ENCODE results near the gene IGSF10. TPM values are rescaled to one million over a fixed set of nuclear protein-coding genes. Genes with fewer than 3 reads are reported as not detected.

IGSF10 gene
- total RNA-seq, 4 donors from 2014 or later, result 0.70 to 5.4 (median 2.3) TPM

DNA sequence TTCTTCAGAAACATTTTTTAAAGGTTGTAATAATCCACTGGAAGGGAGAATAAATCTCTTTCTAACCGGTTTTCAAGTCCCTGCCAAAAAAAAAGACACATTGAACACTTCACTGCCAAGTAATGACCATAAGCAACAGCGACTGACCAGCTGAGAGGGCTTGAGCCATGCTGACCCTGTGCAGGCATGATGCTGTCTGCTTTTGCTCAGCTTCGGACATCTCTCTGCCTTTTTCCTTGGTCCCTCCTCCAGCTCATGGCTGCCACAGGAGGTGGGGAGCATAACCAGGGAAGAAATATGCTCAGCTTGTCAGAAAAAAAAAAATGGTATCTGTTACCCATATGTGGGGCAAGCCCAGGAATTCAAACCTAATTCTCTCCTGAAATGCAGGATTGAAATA, 1.5 kb downstream of the IGSF10 start:
- Histone ChIP-seq H3K27me3 (no peaks in the 10 kb centered on the region), H3K27ac (no peak overlapping the region), H3K36me3 (no peaks in the 10 kb centered on the region), H3K9me3 (no peaks in the 10 kb centered on the region), H3K4me3 (no peak overlapping the region), H3K4me1 (no peaks in the 10 kb centered on the region)
- TF ChIP-seq, protein P1, sequence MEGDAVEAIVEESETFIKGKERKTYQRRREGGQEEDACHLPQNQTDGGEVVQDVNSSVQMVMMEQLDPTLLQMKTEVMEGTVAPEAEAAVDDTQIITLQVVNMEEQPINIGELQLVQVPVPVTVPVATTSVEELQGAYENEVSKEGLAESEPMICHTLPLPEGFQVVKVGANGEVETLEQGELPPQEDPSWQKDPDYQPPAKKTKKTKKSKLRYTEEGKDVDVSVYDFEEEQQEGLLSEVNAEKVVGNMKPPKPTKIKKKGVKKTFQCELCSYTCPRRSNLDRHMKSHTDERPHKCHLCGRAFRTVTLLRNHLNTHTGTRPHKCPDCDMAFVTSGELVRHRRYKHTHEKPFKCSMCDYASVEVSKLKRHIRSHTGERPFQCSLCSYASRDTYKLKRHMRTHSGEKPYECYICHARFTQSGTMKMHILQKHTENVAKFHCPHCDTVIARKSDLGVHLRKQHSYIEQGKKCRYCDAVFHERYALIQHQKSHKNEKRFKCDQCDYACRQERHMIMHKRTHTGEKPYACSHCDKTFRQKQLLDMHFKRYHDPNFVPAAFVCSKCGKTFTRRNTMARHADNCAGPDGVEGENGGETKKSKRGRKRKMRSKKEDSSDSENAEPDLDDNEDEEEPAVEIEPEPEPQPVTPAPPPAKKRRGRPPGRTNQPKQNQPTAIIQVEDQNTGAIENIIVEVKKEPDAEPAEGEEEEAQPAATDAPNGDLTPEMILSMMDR (IDR thresholded peaks at IDR 0.05), result no peak
- no peak for TF ChIP-seq POLR2A (IDR thresholded peaks at IDR 0.05)
- DNase-seq, result no peak

DNA sequence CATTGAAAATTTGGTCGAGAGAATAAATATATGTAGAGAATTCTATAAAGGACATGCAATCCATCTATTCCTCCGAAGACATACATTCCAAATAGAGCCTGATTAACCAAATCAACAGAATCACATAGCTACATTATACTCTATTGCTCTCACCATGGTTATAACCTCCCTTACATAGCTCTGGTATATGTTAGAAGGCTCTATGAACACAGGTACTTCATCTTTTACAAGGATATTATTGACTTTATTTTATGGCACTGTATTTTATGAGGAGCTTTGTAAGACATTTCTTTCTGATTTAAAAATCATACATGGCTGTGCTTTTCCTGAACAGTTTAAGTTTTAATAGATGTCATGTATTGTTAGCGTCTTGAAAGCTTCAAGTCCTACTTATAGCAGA, 4.8 kb downstream of the IGSF10 start:
- H3K27ac ChIP-seq, result no peak overlapping the region
- DNase-seq, result no peak
- no peak overlapping the region for H3K4me3 ChIP-seq
- no peaks in the 10 kb centered on the region for H3K36me3 ChIP-seq
- TF ChIP-seq, protein P1 (IDR thresholded peaks at IDR 0.05), result no peak
- no peak for TF ChIP-seq POLR2A (IDR thresholded peaks at IDR 0.05)
- H3K9me3 ChIP-seq, result no peaks in the 10 kb centered on the region
- H3K27me3 ChIP-seq, result no peaks in the 10 kb centered on the region
- no peaks in the 10 kb centered on the region for H3K4me1 ChIP-seq

DNA sequence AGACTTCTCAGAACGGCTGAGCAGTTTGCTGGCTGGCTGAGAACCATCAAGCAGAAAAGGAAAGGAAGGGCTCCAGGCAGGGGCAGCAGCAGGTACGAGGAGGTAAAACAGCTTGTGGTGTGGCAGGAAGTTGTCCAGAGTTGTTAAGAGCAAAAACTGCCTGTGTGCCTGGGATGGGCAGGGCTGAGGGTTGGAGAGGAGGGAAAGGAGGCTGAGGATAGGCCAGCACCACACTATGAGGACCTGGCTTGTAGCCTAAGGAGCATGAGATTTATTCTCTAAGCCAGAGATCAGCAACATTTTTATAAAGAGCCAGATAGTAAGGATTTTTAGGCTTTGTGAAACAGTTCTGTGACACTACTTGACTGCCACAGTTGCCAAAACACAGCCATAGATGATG, 8.0 kb downstream of the IGSF10 start:
- no peak for DNase-seq

GRCh38 chr3:151452368-151452767, 8.5 kb downstream of the IGSF10 start:
- H3K4me1 ChIP-seq, result no peaks in the 10 kb centered on the region
- H3K9me3 ChIP-seq, result no peaks in the 10 kb centered on the region
- H3K27ac ChIP-seq, result no peak overlapping the region
- no peaks in the 10 kb centered on the region for H3K27me3 ChIP-seq
- DNase-seq, result no peak
- TF ChIP-seq, protein P1 (IDR thresholded peaks at IDR 0.05), result no peak
- TF ChIP-seq POLR2A (IDR thresholded peaks at IDR 0.05), result no peak
- no peaks in the 10 kb centered on the region for H3K36me3 ChIP-seq
- no peak overlapping the region for H3K4me3 ChIP-seq

More for the DNA sequence above, 8.0 kb downstream of the IGSF10 start:
- TF ChIP-seq, protein P1 (IDR thresholded peaks at IDR 0.05), result no peak
- no peak for TF ChIP-seq POLR2A (IDR thresholded peaks at IDR 0.05)
- no peaks in the 10 kb centered on the region for H3K4me1 ChIP-seq
- no peaks in the 10 kb centered on the region for H3K36me3 ChIP-seq
- H3K27ac ChIP-seq, result no peak overlapping the region
- H3K27me3 ChIP-seq, result no peaks in the 10 kb centered on the region
- H3K4me3 ChIP-seq, result no peak overlapping the region
- no peaks in the 10 kb centered on the region for H3K9me3 ChIP-seq

- H3K4me1 ChIP-seq, result no peaks in the 10 kb centered on the region
- H3K27ac ChIP-seq, result no peak overlapping the region
- H3K27me3 ChIP-seq, result no peaks in the 10 kb centered on the region
- no peak overlapping the region for H3K4me3 ChIP-seq
- DNase-seq, result no peak
- no peaks in the 10 kb centered on the region for H3K36me3 ChIP-seq
- TF ChIP-seq POLR2A (IDR thresholded peaks at IDR 0.05), result no peak
- TF ChIP-seq, protein P1 (IDR thresholded peaks at IDR 0.05), result no peak
- H3K9me3 ChIP-seq, result no peaks in the 10 kb centered on the region
These were observed 14.9 kb downstream of the IGSF10 start for GRCh38 chr3:151446002-151446340.
